ENCODE results near the gene ZNF708.
"Not testable (repeated sequence)": the region's sequence is repeated elsewhere in the genome, so short reads cannot be mapped to it uniquely, and the experiment has no call there.

Gene ZNF708

DNA sequence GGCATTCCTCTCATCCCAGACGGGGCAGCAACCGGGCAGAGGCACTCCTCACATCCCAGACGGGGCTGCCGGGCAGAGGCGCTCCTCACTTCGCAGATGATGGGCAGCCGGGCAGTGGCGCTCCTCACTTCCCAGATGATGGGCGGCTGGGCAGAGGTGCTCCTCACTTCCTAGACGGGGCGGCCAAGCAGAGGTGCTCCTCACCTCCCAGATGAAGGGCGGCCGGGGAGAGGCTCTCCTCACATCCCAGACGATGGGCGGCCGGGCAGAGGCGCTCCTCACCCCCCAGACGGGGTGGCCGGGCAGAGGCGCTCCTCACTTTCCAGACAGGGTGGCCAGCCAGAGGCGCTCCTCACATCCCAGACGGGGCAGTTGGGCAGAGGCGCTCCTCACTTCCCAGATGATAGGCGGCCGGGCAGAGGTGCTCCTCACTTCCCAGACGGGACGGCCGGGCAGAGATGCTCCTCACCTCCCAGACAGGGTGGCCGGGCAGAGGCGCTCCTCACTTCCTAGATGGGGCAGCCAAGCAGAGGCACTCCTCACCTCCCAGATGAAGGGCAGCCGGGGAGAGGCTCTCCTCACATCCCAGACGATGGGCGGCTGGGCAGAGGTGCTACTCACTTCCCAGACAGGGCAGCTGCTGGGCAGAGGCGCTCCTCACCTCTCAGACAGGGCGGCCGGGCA, 68.9 kb downstream of the ZNF708 start:
- no peaks in the 10 kb centered on the region for H3K9me3 ChIP-seq (ENCODE audit: insufficient read depth, low read length)
- TF ChIP-seq EZH2phosphoT487 (IDR thresholded peaks at IDR 0.05; ENCODE audit: low read depth): no peak
- TF ChIP-seq, protein P1, sequence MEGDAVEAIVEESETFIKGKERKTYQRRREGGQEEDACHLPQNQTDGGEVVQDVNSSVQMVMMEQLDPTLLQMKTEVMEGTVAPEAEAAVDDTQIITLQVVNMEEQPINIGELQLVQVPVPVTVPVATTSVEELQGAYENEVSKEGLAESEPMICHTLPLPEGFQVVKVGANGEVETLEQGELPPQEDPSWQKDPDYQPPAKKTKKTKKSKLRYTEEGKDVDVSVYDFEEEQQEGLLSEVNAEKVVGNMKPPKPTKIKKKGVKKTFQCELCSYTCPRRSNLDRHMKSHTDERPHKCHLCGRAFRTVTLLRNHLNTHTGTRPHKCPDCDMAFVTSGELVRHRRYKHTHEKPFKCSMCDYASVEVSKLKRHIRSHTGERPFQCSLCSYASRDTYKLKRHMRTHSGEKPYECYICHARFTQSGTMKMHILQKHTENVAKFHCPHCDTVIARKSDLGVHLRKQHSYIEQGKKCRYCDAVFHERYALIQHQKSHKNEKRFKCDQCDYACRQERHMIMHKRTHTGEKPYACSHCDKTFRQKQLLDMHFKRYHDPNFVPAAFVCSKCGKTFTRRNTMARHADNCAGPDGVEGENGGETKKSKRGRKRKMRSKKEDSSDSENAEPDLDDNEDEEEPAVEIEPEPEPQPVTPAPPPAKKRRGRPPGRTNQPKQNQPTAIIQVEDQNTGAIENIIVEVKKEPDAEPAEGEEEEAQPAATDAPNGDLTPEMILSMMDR (IDR thresholded peaks at IDR 0.05; ENCODE audit: low read depth, low read length): no peak
- no peaks in the 10 kb centered on the region for H3K27me3 ChIP-seq (ENCODE audit: low read depth, low read length)
- H3K27ac ChIP-seq (ENCODE audit: low read length): no peak overlapping the region
- H3K4me2 ChIP-seq (ENCODE audit: low read length): no peak overlapping the region
- no peaks in the 10 kb centered on the region for H4K20me1 ChIP-seq (ENCODE audit: insufficient read depth, low read length)
- H3K36me3 ChIP-seq (replicated peaks; ENCODE audit: low read depth, low read length): no peaks in the 10 kb centered on the region
- H3K9ac ChIP-seq (ENCODE audit: low read length): no peak overlapping the region
- H2AFZ ChIP-seq (ENCODE audit: low read depth, low read length): no peak overlapping the region
- no peaks in the 10 kb centered on the region for H3K79me2 ChIP-seq (ENCODE audit: low read length)
- no peaks in the 10 kb centered on the region for H3K4me1 ChIP-seq (ENCODE audit: low read length)
- H3K4me3 ChIP-seq (ENCODE audit: low read length): no peak overlapping the region

DNA sequence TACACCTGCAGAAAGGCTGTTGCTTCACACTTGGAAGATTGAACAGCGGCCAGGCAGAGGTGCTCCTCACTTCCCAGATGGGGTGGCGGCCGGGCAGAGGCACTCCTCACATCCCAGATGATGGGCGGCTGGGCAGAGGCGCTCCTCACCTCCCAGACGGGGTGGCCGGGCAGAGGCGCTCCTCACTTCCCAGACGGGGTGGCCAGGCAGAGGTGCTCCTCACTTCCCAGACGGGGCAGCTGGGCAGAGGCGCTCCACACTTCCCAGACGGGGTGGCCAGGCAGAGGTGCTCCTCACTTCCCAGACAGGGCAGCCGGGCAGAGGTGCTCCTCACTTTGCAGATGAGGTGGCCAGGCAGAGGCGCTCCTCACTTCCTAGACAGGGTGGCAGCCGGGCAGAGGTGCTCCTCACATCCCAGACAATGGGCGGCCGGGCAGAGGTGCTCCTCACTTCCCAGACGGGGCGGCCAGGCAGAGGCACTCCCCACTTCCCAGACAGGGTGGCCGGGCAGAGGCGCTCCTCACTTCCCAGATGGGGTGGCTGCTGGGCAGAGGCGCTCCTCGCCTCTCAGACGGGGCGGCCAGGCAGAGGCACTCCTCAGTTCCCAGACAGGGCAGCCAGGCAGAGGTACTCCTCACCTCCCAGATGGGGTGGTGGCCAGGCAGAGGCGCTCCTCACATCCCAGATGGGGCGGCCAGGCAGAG, 69.6 kb downstream of the ZNF708 start:
- H3K79me2 ChIP-seq (ENCODE audit: low read length); H4K20me1 ChIP-seq (ENCODE audit: insufficient read depth, low read length); H3K27ac ChIP-seq (ENCODE audit: low read length); H2AFZ ChIP-seq (ENCODE audit: low read depth, low read length); H3K4me3 ChIP-seq (ENCODE audit: low read length); H3K9me3 ChIP-seq (ENCODE audit: insufficient read depth, low read length); H3K27me3 ChIP-seq (ENCODE audit: low read depth, low read length); H3K36me3 ChIP-seq (replicated peaks; ENCODE audit: low read depth, low read length); H3K4me2 ChIP-seq (ENCODE audit: low read length); H3K9ac ChIP-seq (ENCODE audit: low read length); H3K4me1 ChIP-seq (ENCODE audit: low read length): not testable (repeated sequence)

DNA sequence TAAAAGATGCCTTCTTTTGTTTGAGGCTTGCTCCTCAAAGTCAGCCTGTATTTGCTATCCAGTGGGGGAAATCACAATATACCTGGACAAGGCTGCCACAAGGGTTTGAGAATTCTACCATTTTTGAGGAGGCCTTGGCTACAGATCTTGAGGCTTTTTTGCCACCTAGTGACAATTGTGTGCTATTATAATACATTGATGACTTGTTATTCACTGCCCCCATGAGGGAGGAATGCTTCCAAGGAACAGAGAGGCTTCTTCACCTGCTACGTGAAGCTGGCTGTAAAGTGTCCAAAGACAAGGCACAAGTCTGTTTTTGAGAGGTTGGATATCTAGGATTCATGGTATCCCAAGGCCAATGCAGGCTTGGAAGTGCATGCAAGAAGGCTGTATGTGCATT, 72.5 kb downstream of the ZNF708 start:
- Histone ChIP-seq H4K20me1 (ENCODE audit: insufficient read depth, low read length) (no peaks in the 10 kb centered on the region), H2AFZ (ENCODE audit: low read depth, low read length) (no peak overlapping the region), H3K79me2 (ENCODE audit: low read length) (no peaks in the 10 kb centered on the region), H3K9me3 (ENCODE audit: insufficient read depth, low read length) (no peaks in the 10 kb centered on the region), H3K36me3 (replicated peaks; ENCODE audit: low read depth, low read length) (no peaks in the 10 kb centered on the region), H3K4me2 (ENCODE audit: low read length) (no peak overlapping the region), H3K27me3 (ENCODE audit: low read depth, low read length) (no peaks in the 10 kb centered on the region), H3K4me1 (ENCODE audit: low read length) (no peaks in the 10 kb centered on the region), H3K4me3 (ENCODE audit: low read length) (no peak overlapping the region), H3K27ac (ENCODE audit: low read length) (no peak overlapping the region), H3K9ac (ENCODE audit: low read length) (no peak overlapping the region)
- TF ChIP-seq, protein P1 (IDR thresholded peaks at IDR 0.05; ENCODE audit: low read depth, low read length): peak; percentile 45
- no peak for TF ChIP-seq EZH2phosphoT487 (IDR thresholded peaks at IDR 0.05; ENCODE audit: low read depth)
